Sigmoid colon (tissue), 3 donors: ENCODE measurements around the gene ZCCHC24.
A peak's percentile ranks its signal among the peaks of the same experiment; 100 is the strongest.

ENCODE experiments used
- POLR2A ChIP-seq, 2 donors: fragments of 450-650 bp; IDR thresholded peaks; one replicate each; pipeline ENCODE4 v1.6.1; 2016; ENCODE audit warnings: antibody characterized with exemption in 2 of 2, mild to moderate bottlenecking in 2 of 2, moderate library complexity in 2 of 2
- TF ChIP-seq, protein P1 (sequence below), 4 experiments: fragments of 450-650 bp in 3 of 4; fragments of 200-600 bp in 1 of 4; IDR thresholded peaks; one replicate each; pipeline ENCODE4 v1.5.1; 2016 to 2019; ENCODE audit warnings: antibody characterized with exemption in 4 of 4, mild to moderate bottlenecking in 3 of 4, moderate library complexity in 2 of 4

DNA sequence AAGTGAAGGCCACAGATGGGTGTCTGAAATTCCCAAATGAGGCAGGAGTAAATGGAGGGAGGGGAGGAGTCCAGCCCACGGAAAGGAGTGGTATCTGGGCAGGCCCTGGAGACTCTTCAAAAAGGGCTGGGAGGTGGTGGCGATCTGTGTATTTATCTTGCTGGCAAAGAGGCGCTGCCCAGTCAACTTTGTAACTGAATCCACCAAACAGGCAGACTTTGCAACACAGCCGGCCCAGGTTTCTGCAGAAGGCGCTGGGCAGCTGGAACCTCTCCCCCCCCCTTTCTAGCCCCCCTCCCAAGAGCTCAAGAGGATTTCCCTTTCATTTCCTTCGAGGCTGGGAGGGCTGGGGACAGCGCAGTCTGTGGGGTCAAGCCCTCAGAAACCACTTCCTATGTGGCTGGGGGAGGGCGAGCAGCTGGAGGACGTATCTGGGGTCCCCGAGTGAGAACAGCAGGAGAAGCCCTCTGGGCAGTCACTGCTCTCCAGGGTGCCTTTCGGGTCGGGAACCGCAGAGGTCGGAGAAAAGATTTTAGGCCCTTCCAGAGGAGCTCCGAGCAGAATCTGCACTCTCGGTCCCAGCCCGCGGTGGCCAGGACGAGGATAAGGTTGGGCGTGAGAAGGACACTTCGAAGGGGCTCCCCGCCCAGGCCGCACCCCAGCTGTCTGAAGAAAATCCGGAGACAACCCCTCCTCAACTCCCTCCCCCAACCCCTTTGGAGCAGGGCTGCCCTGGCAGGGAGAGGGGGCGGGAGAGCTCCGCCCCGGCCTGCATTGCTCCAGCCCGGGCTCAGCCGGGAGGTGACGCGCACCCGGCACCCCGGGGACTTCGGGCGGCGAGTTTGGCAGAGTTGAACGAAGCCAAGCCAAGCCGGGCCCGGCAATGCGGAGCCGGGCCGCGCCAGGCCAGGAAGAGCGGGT is 965 bp downstream of the ZCCHC24 start:
- TF ChIP-seq, protein P1, sequence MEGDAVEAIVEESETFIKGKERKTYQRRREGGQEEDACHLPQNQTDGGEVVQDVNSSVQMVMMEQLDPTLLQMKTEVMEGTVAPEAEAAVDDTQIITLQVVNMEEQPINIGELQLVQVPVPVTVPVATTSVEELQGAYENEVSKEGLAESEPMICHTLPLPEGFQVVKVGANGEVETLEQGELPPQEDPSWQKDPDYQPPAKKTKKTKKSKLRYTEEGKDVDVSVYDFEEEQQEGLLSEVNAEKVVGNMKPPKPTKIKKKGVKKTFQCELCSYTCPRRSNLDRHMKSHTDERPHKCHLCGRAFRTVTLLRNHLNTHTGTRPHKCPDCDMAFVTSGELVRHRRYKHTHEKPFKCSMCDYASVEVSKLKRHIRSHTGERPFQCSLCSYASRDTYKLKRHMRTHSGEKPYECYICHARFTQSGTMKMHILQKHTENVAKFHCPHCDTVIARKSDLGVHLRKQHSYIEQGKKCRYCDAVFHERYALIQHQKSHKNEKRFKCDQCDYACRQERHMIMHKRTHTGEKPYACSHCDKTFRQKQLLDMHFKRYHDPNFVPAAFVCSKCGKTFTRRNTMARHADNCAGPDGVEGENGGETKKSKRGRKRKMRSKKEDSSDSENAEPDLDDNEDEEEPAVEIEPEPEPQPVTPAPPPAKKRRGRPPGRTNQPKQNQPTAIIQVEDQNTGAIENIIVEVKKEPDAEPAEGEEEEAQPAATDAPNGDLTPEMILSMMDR (IDR thresholded peaks at IDR 0.05), result no peak
- TF ChIP-seq POLR2A (IDR thresholded peaks at IDR 0.05), result peak in 1 of 2 donors; percentile 13
